Stimulated activated CD8-positive, alpha-beta memory T cell treated with anti-CD3 and anti-CD28 coated beads, Interleukin-12 subunit alpha, Interleukin-12 subunit beta, amount 100 ng/mL, for 24 hours (primary cell): ENCODE results near the gene GPATCH4.
"Not testable (repeated sequence)": the region's sequence is repeated elsewhere in the genome, so short reads cannot be mapped to it uniquely, and the experiment has no call there.

ENCODE experiments used
- DNase-seq: peaks from one replicate; pipeline ENCODE4 v3.0.0-alpha.2; 2020; ENCODE audit errors: extremely low read depth

Gene GPATCH4

GRCh38 chr1:156596426-156596825 lies 4.9 kb downstream of the GPATCH4 start:
- DNase-seq: no peak

- no peak for DNase-seq
Measured at GRCh38 chr1:156595016-156595415, 6.3 kb downstream of the GPATCH4 start.

GRCh38 chr1:156594190-156594589 lies 7.1 kb downstream of the GPATCH4 start:
- DNase-seq: no peak

- DNase-seq: no peak
Measured at GRCh38 chr1:156593661-156593989, 7.7 kb downstream of the GPATCH4 start.

GRCh38 chr1:156592910-156593660 lies 8.2 kb downstream of the GPATCH4 start:
- DNase-seq: no peak

- no peak for DNase-seq
Measured at GRCh38 chr1:156592158-156592909, 8.9 kb downstream of the GPATCH4 start.

- DNase-seq: no peak
Measured at GRCh38 chr1:156591432-156592157, 9.7 kb downstream of the GPATCH4 start, which contains the start of gene NAXE. TSS of gene NAXE (plus strand) at chr1:156591776. CDS start at chr1:156591805, 29 bp downstream.

GRCh38 chr1:156591181-156591431 lies 10.2 kb downstream of the GPATCH4 start:
- DNase-seq: no peak

GRCh38 chr1:156590326-156591180 lies 10.7 kb downstream of the GPATCH4 start:
- DNase-seq: no peak

- DNase-seq: no peak
Measured at GRCh38 chr1:156589546-156589945, 11.7 kb downstream of the GPATCH4 start.

- DNase-seq: not testable (repeated sequence)
Measured at GRCh38 chr1:156587927-156588326, 13.4 kb downstream of the GPATCH4 start.

GRCh38 chr1:156586892-156587477 lies 14.3 kb downstream of the GPATCH4 start:
- no peak for DNase-seq

GRCh38 chr1:156586323-156586722 lies 15.0 kb downstream of the GPATCH4 start:
- no peak for DNase-seq

- DNase-seq: no peak
Measured at GRCh38 chr1:156584813-156585212, 16.5 kb downstream of the GPATCH4 start.

- no peak for DNase-seq
Measured at GRCh38 chr1:156583821-156584622, 17.3 kb downstream of the GPATCH4 start.

GRCh38 chr1:156582388-156583017 lies 18.8 kb downstream of the GPATCH4 start:
- DNase-seq: no peak

- DNase-seq: no peak
Measured at GRCh38 chr1:156581661-156582387, 19.5 kb downstream of the GPATCH4 start.

- no peak for DNase-seq
Measured at GRCh38 chr1:156579472-156579871, 21.8 kb downstream of the GPATCH4 start, which contains the start of gene TTC24. TSS of gene TTC24 (plus strand) at chr1:156579723. CDS start at chr1:156581365, 1,642 bp downstream.

GRCh38 chr1:156578055-156578454 lies 23.2 kb downstream of the GPATCH4 start:
- DNase-seq: no peak
